ENCODE data around the gene TCHHL1.
A peak's percentile ranks its signal among the peaks of the same experiment; 100 is the strongest.

Gene TCHHL1

DNA sequence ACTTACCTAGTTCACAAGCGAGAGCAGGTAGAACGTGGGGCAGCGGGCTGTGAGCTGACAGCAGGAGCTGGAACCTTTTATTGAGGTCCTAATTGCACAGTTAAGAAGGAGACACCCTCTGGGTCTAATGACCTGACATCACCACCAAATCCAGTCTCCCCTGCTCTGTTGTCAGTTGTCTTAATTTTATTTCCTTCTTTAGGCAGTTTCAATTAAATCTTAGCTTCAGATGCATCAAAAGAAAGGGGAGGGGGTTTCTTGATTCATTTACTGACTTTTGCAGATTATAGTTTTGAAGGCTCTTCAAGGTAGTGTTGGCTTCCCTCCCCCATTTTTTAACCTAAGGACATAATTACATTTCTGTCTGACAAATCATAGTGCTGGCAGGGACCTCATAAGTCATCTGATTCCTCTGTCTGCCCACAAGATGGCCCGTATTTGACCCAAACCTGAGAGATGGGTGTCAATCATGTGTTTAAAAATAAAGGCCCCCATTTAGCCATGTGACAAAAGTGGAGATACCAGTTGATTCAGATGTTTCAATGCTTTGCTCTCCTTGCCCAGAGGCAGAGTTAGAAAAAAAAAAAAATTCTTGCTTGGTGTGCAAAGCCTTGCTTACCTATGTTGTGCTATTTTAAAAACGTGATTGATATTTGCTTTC, at the start of gene TCHHL1:
Gene TCHHL1 (minus strand): TSS at position 51 of the 661 bp plus-strand sequence. CDS start 921 bp downstream, outside the sequence.
- no peak for DNase-seq

DNA sequence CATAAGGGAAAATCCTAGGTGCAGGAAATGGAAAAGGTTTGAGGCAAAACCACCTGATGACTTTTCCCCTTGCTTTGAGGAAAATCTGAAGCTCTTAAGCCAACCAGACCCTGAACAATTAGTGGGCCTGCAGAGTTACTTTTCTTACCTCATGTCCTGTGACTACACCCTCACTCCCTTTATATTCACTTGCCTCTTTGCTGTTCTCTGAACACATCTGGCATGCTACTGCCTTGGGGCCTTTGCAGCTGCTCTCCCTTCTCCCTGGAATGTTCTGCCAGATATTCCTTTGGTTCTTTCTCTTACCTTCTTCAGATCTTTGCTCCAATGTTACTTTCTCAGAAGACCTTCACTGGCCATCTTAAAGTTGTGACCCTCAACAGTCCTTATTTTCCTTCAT, 48.4 kb upstream of the TCHHL1 start:
- no peak for DNase-seq

DNA sequence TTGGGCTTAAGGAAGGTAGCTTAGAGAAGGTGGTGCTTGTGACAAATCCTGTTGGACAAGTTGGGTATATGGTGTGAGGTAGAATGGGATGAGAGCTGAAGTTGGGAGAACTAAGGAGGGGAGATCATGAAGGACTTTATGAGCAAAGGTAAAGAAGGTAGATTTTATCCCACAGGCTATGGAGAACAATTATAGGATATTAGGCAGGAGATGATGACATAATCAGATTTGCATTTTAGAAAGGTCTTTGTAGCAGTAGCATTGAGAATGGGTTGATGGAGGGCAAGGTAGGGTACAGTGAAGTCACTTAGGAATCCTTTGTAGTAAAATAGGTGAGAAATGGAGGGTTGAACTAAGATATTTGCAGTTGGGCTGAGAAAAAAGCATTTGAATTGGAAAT, 41.3 kb upstream of the TCHHL1 start:
- no peak for DNase-seq

DNA sequence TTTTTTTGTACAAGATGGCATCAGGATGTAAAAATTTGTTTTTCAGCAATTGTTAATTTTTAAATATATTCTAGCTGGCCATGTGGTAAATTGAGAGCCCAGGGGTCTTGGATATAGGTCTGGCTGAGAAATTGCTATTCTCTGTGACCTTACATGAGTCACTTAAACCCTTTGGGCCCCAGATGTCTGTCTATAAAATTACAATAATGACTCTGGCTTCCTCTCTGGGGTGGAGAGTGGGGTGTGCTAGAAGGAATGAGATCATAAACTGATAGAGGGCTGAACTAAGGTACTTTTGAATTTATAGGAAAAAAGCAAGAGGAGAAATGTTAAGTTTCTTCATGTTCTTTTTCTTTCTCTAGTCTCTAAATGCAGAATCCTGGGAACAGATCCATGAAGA, 38.8 kb upstream of the TCHHL1 start:
- no peak for DNase-seq

DNA sequence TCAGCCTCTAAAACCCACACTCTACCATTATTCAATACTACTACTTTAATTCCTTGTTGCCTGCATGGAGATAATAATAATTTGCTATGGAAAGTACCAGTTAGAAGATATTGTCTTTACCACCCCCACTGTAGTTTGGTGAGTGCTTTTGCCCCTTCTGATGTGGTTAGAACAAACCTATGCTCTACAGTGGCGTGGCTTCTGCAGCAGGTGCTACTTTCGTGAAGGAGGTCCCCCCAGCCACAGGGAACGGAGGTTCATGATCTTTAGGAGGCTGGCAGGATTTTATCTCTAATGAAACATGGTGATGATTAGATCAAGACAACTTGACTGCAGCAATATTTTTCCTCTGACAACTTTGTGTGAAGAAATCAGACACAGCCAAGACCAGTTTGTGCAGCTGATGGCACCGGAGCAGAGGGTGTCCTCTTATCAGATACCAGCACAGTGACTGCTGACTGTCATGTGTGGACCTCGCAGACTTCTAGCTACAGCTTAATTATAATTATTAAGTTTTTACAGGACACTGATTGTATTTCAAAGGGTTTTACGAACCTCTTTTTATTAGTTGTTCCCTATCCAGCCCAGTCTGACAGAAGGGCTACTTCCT, 37.1 kb upstream of the TCHHL1 start:
- DNase-seq, result no peak

DNA sequence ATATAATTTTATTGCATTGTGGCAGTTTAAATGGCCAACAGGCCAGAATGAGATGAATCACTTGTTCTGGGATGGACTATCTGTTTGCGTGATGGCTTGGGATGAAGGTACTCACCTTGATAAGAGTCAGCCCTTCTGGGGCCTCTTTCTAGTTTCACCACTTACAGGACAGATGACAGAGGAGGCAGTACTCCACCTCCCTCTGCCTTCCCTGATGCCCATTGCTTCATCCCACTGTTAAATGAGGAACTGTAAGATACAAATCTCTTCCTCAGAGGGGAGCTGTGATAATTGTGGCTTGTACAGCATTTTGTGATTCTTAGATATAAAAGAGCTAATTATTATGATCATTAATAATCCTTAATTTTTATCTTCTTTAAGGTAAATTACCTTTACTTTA, 30.1 kb upstream of the TCHHL1 start:
- no peak for DNase-seq

DNA sequence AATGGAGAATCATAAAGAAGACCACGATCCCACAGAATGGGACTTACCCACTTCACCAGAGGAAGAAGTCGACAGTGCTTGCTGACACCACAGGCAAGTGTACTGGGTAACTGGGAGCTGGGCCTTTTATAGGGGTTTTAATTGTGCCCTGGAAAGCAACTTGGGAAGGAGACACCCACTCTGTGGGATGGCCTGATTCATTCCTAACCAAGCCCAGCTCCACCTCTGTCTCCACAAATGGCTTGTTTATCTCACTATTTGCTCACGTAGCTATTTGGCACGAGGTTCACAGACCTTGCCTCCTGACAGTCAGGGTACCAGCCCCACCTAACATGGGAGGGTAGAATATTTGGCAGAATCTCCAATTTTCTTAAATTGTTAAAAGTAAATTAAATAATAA, 26.5 kb upstream of the TCHHL1 start, which contains the start of gene TCHH:
Gene TCHH (minus strand): TSS at position 101 of the 400 bp plus-strand sequence. CDS start 1,364 bp downstream, outside the sequence.
- no peak for DNase-seq

DNA sequence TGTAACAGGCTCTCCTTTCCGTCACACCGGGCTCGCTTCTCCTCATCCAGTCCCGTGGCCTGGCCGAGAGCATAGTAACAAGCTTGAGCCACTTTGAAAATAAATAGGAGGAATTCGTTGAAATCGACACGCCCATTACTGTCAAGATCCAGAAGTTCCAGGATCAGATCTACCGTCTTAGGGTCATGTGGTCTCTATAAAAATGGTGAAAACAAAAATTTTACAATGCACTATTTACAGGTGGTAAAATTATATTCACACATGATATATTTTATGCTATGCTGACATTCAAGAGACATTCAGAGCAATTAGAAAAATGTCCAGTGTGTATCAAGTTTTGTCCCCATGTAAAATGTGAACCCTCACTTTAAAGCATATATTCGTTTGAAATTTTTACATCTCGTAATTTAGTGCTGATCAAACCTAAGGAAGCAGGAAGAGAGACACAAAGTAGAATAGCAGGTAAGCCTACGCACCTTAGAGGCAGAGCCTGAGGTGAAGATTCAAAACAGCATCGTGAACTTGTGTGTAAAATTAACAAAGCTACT, 24.1 kb upstream of the TCHHL1 start:
- DNase-seq, result no peak

DNA sequence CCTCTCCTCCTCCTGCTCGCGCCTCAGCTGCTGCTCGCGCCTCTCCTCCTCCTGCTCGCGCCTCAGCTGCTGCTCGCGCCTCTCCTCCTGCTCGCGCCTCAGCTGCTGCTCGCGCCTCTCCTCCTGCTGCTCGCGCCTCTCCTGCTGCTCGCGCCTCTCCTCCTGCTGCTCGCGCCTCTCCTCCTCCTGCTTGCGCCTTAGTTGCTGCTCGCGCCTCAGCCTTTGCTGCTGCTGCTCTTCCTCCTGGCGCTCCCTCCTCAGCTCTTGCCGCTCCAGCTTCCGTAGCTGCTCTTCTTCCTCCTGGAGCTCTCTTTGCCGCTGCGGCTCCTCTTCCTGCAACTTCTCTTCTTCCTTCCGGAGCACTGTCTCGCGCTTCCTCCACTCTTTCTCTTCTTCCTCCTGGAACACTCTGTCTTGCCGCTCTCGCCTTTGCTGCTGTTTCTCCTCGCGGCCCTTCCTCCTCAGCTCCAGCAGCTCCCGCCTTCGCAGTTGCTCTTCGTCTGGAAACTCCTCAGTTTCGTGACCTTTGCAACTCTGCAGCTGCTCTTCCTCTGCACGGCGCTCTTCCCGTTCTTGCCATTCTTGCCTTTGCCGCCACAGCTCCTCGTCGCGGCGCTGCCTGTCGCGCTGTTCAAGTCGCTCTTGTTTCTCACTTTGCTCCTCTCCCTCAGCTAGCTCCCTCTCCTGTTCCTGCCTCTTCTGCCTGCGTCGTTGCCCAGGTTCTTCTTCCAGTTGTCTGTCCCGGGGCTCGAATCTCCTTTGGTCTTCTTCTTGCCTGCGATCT, 23.4 kb upstream of the TCHHL1 start:
- peak; percentile 67 for DNase-seq

DNA sequence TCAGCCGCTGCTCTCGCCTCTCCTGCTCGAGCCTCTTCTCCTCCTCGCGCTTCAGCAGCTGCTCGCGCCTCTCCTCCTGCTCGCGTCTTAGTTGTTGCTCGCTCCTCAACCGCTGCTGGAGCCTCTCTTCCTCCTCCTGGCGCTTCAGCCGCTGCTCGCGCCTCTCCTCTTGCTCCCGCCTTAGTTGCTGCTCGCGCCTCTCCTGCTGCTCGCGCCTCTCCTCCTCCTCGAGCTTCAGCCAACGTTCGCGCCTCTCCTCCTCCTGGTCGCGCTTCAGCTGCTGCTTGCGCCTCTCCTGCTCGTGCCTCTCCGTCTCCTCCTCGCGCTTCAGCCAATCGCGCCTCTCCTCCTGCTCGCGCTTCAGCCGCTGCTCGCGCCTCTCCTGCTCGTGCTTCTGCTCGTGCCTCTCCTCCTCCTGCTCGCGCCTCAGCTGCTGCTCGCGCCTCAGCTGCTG, 22.7 kb upstream of the TCHHL1 start:
- peak; percentile 70 for DNase-seq

DNA sequence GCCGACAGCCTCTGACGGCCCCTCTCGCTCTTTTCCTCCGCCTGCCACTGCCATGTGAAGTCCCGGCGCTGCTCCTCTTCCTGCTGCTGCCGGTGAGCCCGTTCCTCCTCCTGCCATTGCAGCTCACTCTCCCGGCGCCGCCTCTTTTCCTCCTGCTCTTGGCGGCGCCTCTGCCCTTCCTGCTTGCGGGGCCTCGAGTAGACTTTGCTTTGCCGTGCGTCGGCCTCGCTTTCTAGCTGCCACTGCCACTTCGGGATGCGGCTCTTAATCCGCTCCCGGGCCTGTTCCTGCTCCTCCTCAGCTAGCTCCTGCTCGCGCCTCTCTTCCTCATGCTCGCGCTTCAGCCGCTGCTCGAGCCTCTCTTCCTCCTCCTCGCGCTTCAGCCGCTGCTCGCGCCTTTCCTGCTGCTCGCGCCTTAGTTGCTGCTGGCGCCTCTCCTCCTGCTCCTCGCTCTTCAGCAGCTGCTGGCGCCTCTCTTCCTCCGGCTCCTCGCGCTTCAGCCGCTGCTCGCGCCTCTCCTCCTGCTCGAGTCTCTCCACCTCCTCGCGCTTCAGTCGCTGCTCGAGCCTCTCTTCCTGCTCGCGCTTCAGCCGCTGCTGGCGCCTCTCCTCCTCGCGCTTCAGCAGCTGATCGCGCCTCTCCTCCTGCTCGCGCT, 22.1 kb upstream of the TCHHL1 start:
- peak; percentile 79 for DNase-seq

DNA sequence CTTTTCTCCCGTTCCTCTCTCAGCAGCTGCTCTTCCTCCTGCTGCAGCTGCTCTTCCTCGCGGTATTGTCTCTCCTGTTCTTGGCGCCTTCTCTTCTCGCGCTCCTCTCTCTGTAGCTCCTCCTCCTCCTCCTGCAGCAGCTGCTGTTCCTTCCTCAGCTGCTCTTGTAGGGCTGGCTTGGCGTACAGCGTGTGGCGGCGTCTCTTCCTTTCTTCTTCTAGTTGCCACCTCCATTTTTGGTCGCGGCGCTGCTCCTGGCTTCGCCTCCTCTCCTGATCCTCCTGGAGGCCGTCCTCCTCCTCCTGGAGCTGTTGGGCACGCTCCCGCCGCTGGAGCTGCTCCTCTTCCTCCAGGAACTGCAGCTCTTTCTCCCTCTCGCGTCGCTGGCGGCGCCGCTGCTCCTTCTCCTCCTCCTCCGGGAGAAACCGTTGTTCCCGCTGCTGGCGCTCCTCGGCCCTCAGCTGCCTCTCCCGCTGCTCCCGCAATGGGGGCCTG, 21.5 kb upstream of the TCHHL1 start:
- peak; percentile 79 for DNase-seq

DNA sequence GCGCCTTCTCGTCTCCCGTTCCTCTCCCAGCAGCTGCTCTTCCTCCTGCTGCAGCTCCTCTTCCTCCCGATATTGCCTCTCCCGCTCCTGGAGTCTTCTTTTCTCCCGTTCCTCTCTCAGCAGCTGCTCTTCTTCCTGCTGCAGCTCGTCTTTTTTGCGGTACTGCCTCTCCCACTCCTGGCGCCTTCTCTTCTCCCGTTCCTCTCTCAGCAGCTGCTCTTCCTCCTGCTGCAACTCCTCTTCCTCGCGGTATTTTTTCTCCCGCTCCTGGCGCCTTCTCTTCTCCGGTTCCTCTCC, 21.1 kb upstream of the TCHHL1 start:
- DNase-seq, result no peak

DNA sequence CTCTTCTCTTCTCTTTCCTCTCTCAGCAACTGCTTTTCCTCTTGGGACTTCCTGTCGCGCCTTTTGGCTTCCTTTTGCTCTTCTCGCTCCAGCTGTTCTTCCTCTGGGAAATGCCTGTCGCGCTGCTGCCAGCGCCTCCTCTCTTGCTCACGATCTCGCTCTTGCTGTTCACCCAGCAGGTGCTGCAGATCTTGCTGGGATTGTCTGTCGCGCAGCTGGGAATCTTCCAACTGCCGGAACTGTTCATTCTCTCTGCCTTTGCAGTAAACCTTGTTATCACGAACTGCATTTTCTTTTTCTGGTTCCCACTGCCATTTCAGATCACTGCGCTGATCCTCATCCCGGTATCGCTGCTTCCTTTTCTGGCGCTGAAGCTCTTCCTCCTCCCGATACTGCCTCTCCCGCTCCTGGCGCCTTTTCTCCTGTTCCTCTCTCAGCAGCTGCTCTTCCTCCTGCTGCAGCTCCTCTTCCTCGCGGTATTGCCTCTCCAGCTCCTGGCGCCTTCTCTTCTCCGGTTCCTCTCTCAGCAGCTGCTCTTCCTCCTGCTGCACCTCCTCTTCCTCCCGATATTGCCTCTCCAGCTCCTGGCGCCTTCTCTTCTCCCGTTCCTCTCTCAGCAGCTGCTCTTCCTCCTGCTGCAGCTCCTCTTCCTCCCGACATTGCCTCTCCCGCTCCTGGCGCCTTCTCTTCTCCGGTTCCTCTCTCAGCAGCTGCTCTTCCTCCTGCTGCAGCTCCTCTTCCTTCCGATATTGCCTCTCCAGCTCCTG, 20.6 kb upstream of the TCHHL1 start:
- peak; percentile 57 for DNase-seq

DNA sequence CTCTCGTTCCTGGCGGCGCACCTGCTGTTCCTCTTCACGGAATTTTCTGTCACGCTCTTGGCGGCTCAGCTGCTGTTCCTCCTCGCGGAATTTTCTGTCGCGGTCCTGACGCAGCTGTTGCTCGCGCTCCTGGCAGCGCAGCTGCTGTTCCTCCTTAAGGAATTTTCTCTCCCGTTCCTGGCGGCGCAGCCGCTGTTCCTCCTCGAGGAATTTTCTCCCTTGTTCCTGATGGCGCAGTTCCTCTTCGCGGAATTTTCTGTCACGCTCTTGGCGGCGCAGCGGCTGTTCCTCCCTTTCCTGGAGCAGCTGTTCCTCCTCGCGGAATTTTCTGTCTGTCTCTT, 20.0 kb upstream of the TCHHL1 start:
- peak; percentile 58 for DNase-seq

DNA sequence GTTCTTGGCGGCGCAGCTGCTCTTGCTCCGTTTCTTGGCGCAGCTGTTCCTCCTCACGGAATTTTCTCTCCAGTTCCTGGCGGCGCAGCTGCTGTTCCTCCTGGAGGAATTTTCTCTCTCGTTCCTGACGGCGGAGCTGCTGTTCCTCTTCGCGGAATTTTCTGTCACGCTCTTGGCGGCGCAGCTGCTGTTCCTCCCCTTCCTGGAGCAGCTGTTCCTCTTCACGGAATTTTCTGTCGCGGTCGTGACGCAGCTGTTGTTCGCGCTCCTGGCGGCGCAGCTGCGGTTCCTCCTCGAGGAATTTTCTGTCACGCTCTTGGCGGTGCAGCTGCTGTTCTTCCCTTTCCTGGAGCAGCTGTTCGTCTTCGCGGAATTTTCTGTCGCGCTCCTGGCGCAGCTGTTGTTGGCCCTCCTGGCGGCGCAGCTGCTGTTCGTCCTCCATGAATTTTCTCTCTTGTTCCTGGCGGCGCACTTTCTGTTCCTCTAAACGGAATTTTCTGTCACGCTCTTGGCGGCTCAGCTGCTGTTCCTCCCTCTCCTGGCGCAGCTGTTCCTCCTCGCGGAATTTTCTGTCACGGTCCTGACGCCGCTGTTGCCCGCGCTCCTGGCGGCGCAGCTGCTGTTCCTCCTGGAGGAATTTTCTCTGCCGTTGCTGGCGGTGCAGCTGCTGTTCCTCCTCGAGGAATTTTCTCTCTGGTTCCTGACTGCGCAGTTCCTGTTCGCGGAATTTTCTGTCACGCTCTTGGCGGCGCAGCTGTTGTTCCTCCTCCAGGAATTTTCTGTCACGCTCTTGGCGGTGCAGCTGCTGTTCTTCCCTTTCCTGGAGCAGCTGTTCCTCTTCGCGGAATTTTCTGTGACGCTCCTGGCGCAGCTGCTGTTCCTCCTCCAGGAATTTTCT, 19.4 kb upstream of the TCHHL1 start:
- peak; percentile 85 for DNase-seq

DNA sequence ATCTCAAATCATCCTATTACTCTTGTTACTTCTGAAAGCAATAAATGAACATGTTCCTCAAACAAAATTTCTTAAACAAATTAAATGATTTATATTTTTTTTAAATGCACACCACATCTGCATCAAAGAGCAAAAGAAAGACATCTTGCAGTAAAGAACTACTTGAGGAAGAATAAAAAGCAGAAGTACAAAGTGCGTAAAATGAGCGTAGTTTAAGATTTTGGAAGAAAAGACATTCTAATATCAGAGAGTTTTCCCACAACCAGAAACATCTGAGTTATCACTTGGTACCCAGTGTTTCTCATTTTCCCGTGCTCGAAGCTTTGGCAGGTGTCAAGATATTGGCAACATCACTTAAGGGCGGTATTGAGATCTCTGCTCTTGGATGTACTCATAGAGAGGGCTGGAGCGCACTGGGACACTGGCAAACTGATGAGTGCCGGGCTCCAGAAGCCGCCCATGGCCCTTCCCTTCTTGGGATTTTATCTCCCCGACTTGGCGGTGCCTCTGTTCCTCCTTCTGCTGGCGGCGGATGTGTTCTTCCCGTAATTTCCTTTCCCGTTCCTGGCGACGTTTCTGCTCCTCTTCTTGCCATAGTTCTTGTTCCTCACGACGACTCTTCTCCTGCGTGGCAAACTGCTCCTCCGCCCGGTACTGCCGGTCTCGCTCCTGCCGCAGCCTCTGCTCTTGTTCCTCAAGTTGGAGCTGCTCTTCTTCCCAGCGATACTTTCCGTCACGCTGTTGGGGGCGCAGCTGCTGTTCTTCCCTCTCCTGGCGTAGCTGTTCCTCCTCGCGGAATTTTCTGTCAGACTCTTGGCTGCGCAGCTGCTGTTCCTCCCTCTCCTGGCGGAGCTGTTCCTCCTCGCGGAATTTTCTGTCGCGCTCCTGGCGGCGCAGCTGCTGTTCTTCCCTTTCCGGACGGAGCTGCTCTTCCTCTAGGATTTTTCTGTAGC, 18.4 kb upstream of the TCHHL1 start:
- DNase-seq, result peak; percentile 88

DNA sequence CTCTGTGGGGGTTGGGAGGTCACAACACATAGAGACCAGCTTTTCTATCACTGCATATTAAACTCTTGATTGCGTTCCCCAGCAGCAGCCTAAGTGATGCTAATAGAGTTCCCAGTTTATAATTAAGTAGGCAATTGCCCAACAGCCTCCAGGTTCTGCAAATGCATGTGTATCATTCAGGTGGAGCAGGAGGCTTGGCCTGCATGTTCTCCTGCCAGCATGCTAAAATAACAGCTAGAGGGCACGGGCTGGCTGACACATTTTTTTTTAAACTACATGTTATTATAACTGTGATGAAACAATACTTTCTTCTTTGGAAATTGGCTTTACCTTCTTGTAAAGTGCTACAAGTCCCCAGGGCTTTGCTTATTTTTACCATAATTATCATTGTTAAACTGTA, 16.0 kb upstream of the TCHHL1 start:
- DNase-seq, result no peak

DNA sequence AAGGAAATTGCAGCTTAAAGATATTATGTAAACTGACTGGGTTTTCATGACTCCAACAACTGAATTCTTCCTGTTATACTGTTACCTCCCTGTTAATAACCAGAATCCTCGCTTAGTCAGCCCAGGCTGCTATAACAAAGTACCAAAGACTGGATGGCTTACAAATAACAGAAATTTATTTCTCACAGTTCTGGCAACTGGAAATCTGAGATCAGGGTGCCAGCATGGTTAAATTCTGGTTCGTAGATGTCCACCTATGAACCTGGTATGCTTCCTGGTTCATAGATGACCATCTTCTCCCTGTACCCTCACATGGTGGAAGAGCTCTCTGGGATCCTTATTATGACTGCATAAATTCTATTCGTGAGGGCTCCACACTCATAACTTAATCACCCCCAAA, 8.1 kb upstream of the TCHHL1 start:
- no peak for DNase-seq

DNA sequence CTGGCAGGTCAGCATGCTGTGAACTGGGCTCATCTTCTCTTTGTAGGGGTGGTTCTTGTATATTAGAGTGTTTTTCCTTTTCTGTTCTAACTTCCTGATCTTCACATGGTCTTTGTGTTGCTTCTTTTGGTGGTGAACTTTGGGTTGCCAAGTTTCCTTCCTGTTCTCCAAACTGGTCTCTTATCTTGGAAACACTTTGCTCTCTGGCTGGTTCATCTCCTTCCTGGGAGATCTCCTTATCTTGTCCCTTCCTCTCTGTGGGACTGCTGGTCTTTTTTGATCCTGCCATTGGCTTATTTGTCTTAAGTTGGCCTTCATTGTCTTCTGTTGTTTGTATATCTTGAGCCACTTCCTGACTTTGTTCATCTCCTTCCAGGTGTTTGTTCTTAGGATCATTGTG, 2.1 kb downstream of the TCHHL1 start:
- DNase-seq, result no peak

All from islet precursor cell (in vitro differentiated cells).